K562 (cell line): ENCODE measurements around the gene PCED1B. TPM values are rescaled to one million over a fixed set of nuclear protein-coding genes. Genes with fewer than 3 reads are reported as not detected.

Source experiments
- ARID4B ChIP-seq: sonication (generic); formaldehyde crosslinking; IDR thresholded peaks from 2 replicates; pipeline ENCODE4 v1.8.0; 2022; ENCODE audit warnings: mild to moderate bottlenecking, missing genetic modification reagents
- FOXA1 ChIP-seq: fragments of 450-650 bp; IDR thresholded peaks from 2 replicates; pipeline ENCODE4 v1.6.1; 2016; ENCODE audit warnings: mild to moderate bottlenecking, borderline replicate concordance
- GTF2F1 ChIP-seq: IDR thresholded peaks from 2 replicates; pipeline ENCODE4 v1.6.1; 2011; ENCODE audit warnings: low read depth, low read length, improper control_type of control experiment
- LCOR ChIP-seq: sonication (generic); formaldehyde crosslinking; IDR thresholded peaks from 2 replicates; pipeline ENCODE4 v1.8.0; 2022; ENCODE audit warnings: mild to moderate bottlenecking, missing genetic modification reagents
- NFIX ChIP-seq: fragments of 250-450 bp; sonication (Bioruptor Pico); IDR thresholded peaks from 2 replicates; pipeline ENCODE4 v1.4.0; 2020; ENCODE audit warnings: low read depth, mild to moderate bottlenecking, moderate library complexity
- POLR3A ChIP-seq: IDR thresholded peaks from 2 replicates; pipeline ENCODE4 v1.6.1; 2011; ENCODE audit warnings: borderline replicate concordance, mild to moderate bottlenecking, moderate library complexity; ENCODE audit not compliant: insufficient read length, insufficient read depth; ENCODE audit errors: extremely low read depth
- RBM14 ChIP-seq: fragments of 200-400 bp; formaldehyde crosslinking; IDR thresholded peaks from 2 replicates; pipeline ENCODE4 v1.6.1; 2018; ENCODE audit warnings: low read depth, mild to moderate bottlenecking, low read length, moderate library complexity, borderline replicate concordance; ENCODE audit not compliant: insufficient read depth
- RBM17 ChIP-seq: fragments of 200-400 bp; formaldehyde crosslinking; IDR thresholded peaks from 2 replicates; pipeline ENCODE4 v1.6.1; 2017; ENCODE audit warnings: low read depth, mild to moderate bottlenecking, low read length, borderline replicate concordance
- SMC3 ChIP-seq: conservative IDR thresholded peaks from 2 replicates; pipeline ENCODE4 v1.6.1; 2011; ENCODE audit warnings: low read depth, low read length, improper control_type of control experiment; ENCODE audit not compliant: insufficient read depth
- TSHZ1 ChIP-seq: fragments of 250-450 bp; sonication (Bioruptor Pico); IDR thresholded peaks from 2 replicates; pipeline ENCODE4 v1.4.0; 2020; ENCODE audit warnings: mild to moderate bottlenecking, moderate library complexity
- UBTF ChIP-seq, 2 experiments: IDR thresholded peaks; 2 replicates each; pipeline ENCODE4 v1.6.1; 2012; ENCODE audit warnings: improper control_type of control experiment in 2 of 2, low read depth in 2 of 2, low read length in 2 of 2, borderline replicate concordance in 1 of 2
- USF2 ChIP-seq: sonication (generic); formaldehyde crosslinking; IDR thresholded peaks from 2 replicates; pipeline ENCODE4 v1.5.0; 2020; ENCODE audit warnings: missing genetic modification reagents
- ZNF449 ChIP-seq: fragments of 250-450 bp; sonication (Bioruptor Pico); IDR thresholded peaks from 2 replicates; pipeline ENCODE4 v1.8.0; 2022; ENCODE audit warnings: moderate library complexity, mild to moderate bottlenecking, inconsistent platforms
- ZNF507 ChIP-seq: conservative IDR thresholded peaks from 2 replicates; pipeline ENCODE4 v1.6.1; 2017; ENCODE audit warnings: missing genetic modification characterization, missing compliant biosample characterization
- polyA plus RNA-seq, 8 experiments: library from polyadenylated mRNA; depleted of rRNA in 4 of 8; stranded (reverse) in 5 of 8; unstranded in 3 of 8; fragments of >200 nt; fragmentation: Nextera tagmentation in 2 of 8; fragmentation: Illumina TruSeq in 1 of 8; extraction: Ambion mirVana in 2 of 8; extraction: Trizol in 1 of 8; gene quantifications; 2 replicates each; pipeline versions ENCODE4 v1.2.1 to v1.2.3, GENCODE V29; 2011 to 2014; ENCODE audit warnings: inconsistent platforms in 1 of 8, missing spikeins in 1 of 8
- total RNA-seq, 7 experiments: library from RNA; depleted of rRNA in 6 of 7; stranded (reverse); fragments of >200 nt in 6 of 7; fragmentation: Illumina TruSeq in 2 of 7; extraction: Trizol in 2 of 7; gene quantifications; 2 replicates each; pipeline versions ENCODE4 v1.2.1 to v1.2.3, GENCODE V29; 2011 to 2021; ENCODE audit warnings: low replicate concordance in 1 of 7

The PCED1B gene
- total and polyA plus RNA-seq, 9 of the 15 experiments (the other 6 are each of a cell fraction or from before 2014, with no cell fraction given), result 1.2 to 9.3 (median 2.5) TPM

- TF ChIP-seq FOXA1 (no peak), RBM14 (no peak), TSHZ1 (no peak), ARID4B (CRISPR knock-in tag) (no peak), NFIX (no peak), LCOR (CRISPR knock-in tag) (no peak), SMC3 (no peak), RBM17 (no peak), ZNF507 (tag) (no peak), ZNF449 (CRISPR knock-in tag) (0 out of 2 replicates have a peak, but pooled peaks have one; percentile 64), POLR3A (no peak), GTF2F1 (no peak), UBTF (IDR thresholded peaks at IDR 0.05; ENCODE audit: borderline replicate concordance in 1 of 2, low read depth in 2 of 2, low read length in 2 of 2) (no peak), USF2 (CRISPR knock-in tag) (peak; percentile 68)
These were observed 127.9 kb downstream of the PCED1B start (continued) for GRCh38 chr12:47207340-47207717.
